HCT116 (cell line): ENCODE results near the gene DENND10. TPM values are rescaled to one million over a fixed set of nuclear protein-coding genes. Genes with fewer than 3 reads are reported as not detected.

ENCODE experiments used
- ATAC-seq: fragments of 200-7000 bp; cut with Tn5 transposase; 2 replicates; pipeline ENCODE4 v1.9.1; 2020; ENCODE audit warnings: mild to moderate bottlenecking, moderate library complexity
- BruUV-seq: library from RNA; stranded (reverse); fragments of 400-500 nt; replicated peaks from 2 replicates; lab custom pipeline; 2021; lab: Mats Ljungman, UMichigan
- CTCF ChIA-PET: fragments of 300-600 bp; sonication (Branson Sonifier 250); formaldehyde crosslinking; loops from one replicate; lab custom pipeline; 2021; ENCODE audit warnings: antibody characterized with exemption; lab: Charles Lee
- POLR2A ChIA-PET: fragments of 300-600, 350-600 bp; sonication (Branson Sonifier 250); formaldehyde crosslinking; loops from one replicate; lab custom pipeline; 2021; ENCODE audit warnings: antibody characterized with exemption; lab: Charles Lee
- RAD21 ChIA-PET, 2 experiments: fragments of 300-600 bp; sonication (Branson Sonifier 250); formaldehyde crosslinking; loops; one replicate each; lab custom pipeline; 2023; ENCODE audit warnings: low total read pairs in 2 of 2; ENCODE audit not compliant: uncharacterized antibody in 2 of 2, unreplicated experiment in 2 of 2, low non-redundant PET in 1 of 2; lab: Charles Lee
- DNase-seq: peaks from one replicate; pipeline ENCODE4 v3.0.0-alpha.2; 2010; ENCODE audit warnings: low read depth, low spot score
- H2AFZ ChIP-seq: fragments of 200-600 bp; shearing (Covaris generic), sonication (generic); 2 replicates; pipeline ENCODE4 v1.6.1; 2017; ENCODE audit warnings: low read depth, mixed run types, mixed read lengths, antibody characterized with exemption, low read length; ENCODE audit not compliant: poor library complexity, severe bottlenecking
- H3K27ac ChIP-seq: 2 replicates; pipeline ENCODE4 v1.5.1; 2012; ENCODE audit warnings: low read depth, low read length
- H3K27me3 ChIP-seq: fragments of 200-600 bp; sonication (generic); 2 replicates; pipeline ENCODE4 v1.6.1; 2016; ENCODE audit warnings: mixed run types, low read length, mixed read lengths; ENCODE audit not compliant: insufficient read depth
- H3K36me3 ChIP-seq, 2 experiments: fragments of 200-500 bp in 1 of 2; fragments of 200-600 bp in 1 of 2; sonication (Bioruptor generic) in 1 of 2; sonication (generic) in 1 of 2; 2 replicates each; pipeline versions ENCODE4 v1.5.1 to v1.6.1; 2014 to 2016; ENCODE audit warnings: low read length in 2 of 2, inconsistent platforms in 1 of 2, mixed read lengths in 1 of 2, mixed run types in 1 of 2; ENCODE audit not compliant: insufficient read depth in 2 of 2, control insufficient read depth in 1 of 2
- H3K4me1 ChIP-seq, 2 experiments: fragments of 200-600 bp in 1 of 2; sonication (generic) in 1 of 2; 2 replicates each; pipeline versions ENCODE4 v1.5.1 to v1.6.1; 2012 to 2017; ENCODE audit warnings: low read length in 2 of 2, inconsistent platforms in 1 of 2, mild to moderate bottlenecking in 1 of 2, mixed read lengths in 1 of 2, mixed run types in 1 of 2, moderate library complexity in 1 of 2; ENCODE audit not compliant: insufficient read depth in 2 of 2, control insufficient read depth in 1 of 2
- H3K4me2 ChIP-seq: fragments of 200-600 bp; sonication (generic); 2 replicates; pipeline ENCODE4 v1.6.1; 2017; ENCODE audit warnings: mixed run types, low read length, mixed read lengths
- H3K4me3 ChIP-seq, 2 experiments: fragments of 200-600 bp in 1 of 2; sonication (generic) in 1 of 2; replicated peaks in 1 of 2; 2 replicates each; pipeline ENCODE4 v1.5.1; 2011 to 2016; ENCODE audit warnings: low read length in 2 of 2, control low read depth in 1 of 2, low read depth in 1 of 2, mild to moderate bottlenecking in 1 of 2, mixed read lengths in 1 of 2, mixed run types in 1 of 2
- H3K79me2 ChIP-seq: fragments of 200-600 bp; sonication (generic); 2 replicates; pipeline ENCODE4 v1.6.1; 2017; ENCODE audit warnings: mild to moderate bottlenecking, mixed run types, low read length, moderate library complexity, mixed read lengths; ENCODE audit not compliant: insufficient read depth
- H3K9ac ChIP-seq: fragments of 200-600 bp; sonication (generic); 2 replicates; pipeline ENCODE4 v1.6.1; 2016; ENCODE audit warnings: low read length, mixed read lengths
- H3K9me2 ChIP-seq: fragments of 200-600 bp; sonication (generic), shearing (Covaris generic); 2 replicates; pipeline ENCODE4 v1.6.1; 2017; ENCODE audit warnings: mixed run types, mild to moderate bottlenecking, moderate library complexity; ENCODE audit not compliant: insufficient read depth
- H3K9me3 ChIP-seq, 2 experiments: fragments of 200-500 bp in 1 of 2; fragments of 200-600 bp in 1 of 2; sonication (Bioruptor generic) in 1 of 2; sonication (generic) in 1 of 2; 2 replicates each; pipeline ENCODE4 v1.6.1; 2014 to 2017; ENCODE audit warnings: low read length in 2 of 2, mixed read lengths in 2 of 2, inconsistent platforms in 1 of 2, low read depth in 1 of 2, mild to moderate bottlenecking in 1 of 2, mixed run types in 1 of 2, moderate library complexity in 1 of 2; ENCODE audit not compliant: control insufficient read depth in 1 of 2, insufficient read depth in 1 of 2
- H4K20me1 ChIP-seq: fragments of 200-600 bp; sonication (generic), shearing (Covaris generic); 2 replicates; pipeline ENCODE4 v1.6.1; 2017; ENCODE audit warnings: mixed run types, mild to moderate bottlenecking, moderate library complexity; ENCODE audit not compliant: insufficient read depth
- CBX3 ChIP-seq: IDR thresholded peaks from 2 replicates; pipeline ENCODE4 v1.6.1; 2012; ENCODE audit warnings: low read depth
- EZH2 ChIP-seq: fragments of 200-600 bp; sonication (generic); IDR thresholded peaks from 2 replicates; pipeline ENCODE4 v1.6.1; 2017; ENCODE audit warnings: antibody characterized with exemption, mixed run types
- FOSL1 ChIP-seq: IDR thresholded peaks from 2 replicates; pipeline ENCODE4 v1.6.1; 2012; ENCODE audit warnings: low read depth
- POLR2AphosphoS5 ChIP-seq: IDR thresholded peaks from 2 replicates; pipeline ENCODE4 v1.6.1; 2011; ENCODE audit warnings: mild to moderate bottlenecking, low read depth, low read length, moderate library complexity
- ZFX ChIP-seq: fragments of 450-650 bp; IDR thresholded peaks from 2 replicates; pipeline ENCODE4 v1.6.1; 2017
- ZNF274 ChIP-seq: fragments of 200-500 bp; sonication (Bioruptor generic); IDR thresholded peaks from 2 replicates; pipeline ENCODE4 v1.6.1; 2014; ENCODE audit warnings: mild to moderate bottlenecking, low read depth, low read length, inconsistent platforms
- intact Hi-C: fragments of 100-400 bp; cut with micrococcal nuclease; formaldehyde crosslinking; loops from 2 replicates; pipeline ENCODE4 v1.10.0; 2022
- total RNA-seq: library from RNA; stranded (reverse); gene quantifications from one replicate; pipeline ENCODE4 v1.2.1, GENCODE V29; 2021; ENCODE audit not compliant: unreplicated experiment
- TF ChIP-seq, protein P1 (sequence below): IDR thresholded peaks from 2 replicates; pipeline ENCODE4 v1.6.1; 2012
- TF ChIP-seq, protein P2 (sequence below): IDR thresholded peaks from 2 replicates; pipeline ENCODE4 v1.6.1; 2012; ENCODE audit warnings: low read depth
- TF ChIP-seq, protein P3 (sequence below): IDR thresholded peaks from 2 replicates; pipeline ENCODE4 v1.6.1; 2011; ENCODE audit warnings: mild to moderate bottlenecking, low read length, moderate library complexity; ENCODE audit not compliant: insufficient replicate concordance; ENCODE audit errors: extremely low read depth

DENND10 gene
- total RNA-seq, 1 experiment from 2014 or later, result 47.5 TPM

DNA sequence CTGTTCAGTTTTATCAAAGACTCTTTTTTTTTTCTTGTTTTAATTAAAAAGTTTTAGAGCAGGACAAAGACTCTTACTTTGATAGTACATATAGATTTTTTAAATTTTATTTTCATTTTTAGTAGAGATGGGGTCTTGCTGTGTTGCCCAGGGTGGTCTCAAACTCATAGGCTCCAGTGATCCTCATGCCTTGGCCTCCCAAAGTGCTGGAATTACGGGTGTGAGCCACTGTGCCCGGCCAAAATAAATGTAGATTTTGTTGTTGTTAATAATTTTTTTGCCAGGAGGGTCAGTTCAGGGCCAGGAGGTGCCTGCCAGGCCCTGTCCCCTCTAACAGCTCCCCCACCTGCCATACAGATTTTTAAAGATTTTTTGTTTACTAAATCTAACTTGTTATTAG lies 17.0 kb downstream of the DENND10 start:
- POLR2A ChIA-PET, result interaction anchor here (0.7 kb wide), 1 partner anchor 285 kb away, joined by 3 read pairs; no protein-coding TSS in a partner anchor
- Histone ChIP-seq H3K9me2 (no peaks in the 10 kb centered on the region), H3K27me3 (no peaks in the 10 kb centered on the region), H2AFZ (no peak overlapping the region), H3K36me3 (peaks cover 11 to 24% of the 10 kb centered on the region in 2 experiments), H3K4me3 (no peak overlapping the region), H3K27ac (no peak overlapping the region), H3K4me1 (peaks cover 4 to 13% of the 10 kb centered on the region in 2 experiments; a peak in 3 of 4 replicates), H3K9ac (no peak overlapping the region), H4K20me1 (no peaks in the 10 kb centered on the region), H3K9me3 (no peaks in the 10 kb centered on the region), H3K4me2 (no peak overlapping the region), H3K79me2 (no peaks in the 10 kb centered on the region)
- ATAC-seq (no peak), DNase-seq (no peak)
- TF ChIP-seq, protein P1, sequence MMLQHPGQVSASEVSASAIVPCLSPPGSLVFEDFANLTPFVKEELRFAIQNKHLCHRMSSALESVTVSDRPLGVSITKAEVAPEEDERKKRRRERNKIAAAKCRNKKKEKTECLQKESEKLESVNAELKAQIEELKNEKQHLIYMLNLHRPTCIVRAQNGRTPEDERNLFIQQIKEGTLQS, result no peak
- TF ChIP-seq ZFX (no peak), EZH2 (no peak), FOSL1 (no peak), ZNF274 (no peak), POLR2AphosphoS5 (no peak), CBX3 (no peak)
- TF ChIP-seq, protein P2, sequence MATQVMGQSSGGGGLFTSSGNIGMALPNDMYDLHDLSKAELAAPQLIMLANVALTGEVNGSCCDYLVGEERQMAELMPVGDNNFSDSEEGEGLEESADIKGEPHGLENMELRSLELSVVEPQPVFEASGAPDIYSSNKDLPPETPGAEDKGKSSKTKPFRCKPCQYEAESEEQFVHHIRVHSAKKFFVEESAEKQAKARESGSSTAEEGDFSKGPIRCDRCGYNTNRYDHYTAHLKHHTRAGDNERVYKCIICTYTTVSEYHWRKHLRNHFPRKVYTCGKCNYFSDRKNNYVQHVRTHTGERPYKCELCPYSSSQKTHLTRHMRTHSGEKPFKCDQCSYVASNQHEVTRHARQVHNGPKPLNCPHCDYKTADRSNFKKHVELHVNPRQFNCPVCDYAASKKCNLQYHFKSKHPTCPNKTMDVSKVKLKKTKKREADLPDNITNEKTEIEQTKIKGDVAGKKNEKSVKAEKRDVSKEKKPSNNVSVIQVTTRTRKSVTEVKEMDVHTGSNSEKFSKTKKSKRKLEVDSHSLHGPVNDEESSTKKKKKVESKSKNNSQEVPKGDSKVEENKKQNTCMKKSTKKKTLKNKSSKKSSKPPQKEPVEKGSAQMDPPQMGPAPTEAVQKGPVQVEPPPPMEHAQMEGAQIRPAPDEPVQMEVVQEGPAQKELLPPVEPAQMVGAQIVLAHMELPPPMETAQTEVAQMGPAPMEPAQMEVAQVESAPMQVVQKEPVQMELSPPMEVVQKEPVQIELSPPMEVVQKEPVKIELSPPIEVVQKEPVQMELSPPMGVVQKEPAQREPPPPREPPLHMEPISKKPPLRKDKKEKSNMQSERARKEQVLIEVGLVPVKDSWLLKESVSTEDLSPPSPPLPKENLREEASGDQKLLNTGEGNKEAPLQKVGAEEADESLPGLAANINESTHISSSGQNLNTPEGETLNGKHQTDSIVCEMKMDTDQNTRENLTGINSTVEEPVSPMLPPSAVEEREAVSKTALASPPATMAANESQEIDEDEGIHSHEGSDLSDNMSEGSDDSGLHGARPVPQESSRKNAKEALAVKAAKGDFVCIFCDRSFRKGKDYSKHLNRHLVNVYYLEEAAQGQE, result no peak
- TF ChIP-seq, protein P3, sequence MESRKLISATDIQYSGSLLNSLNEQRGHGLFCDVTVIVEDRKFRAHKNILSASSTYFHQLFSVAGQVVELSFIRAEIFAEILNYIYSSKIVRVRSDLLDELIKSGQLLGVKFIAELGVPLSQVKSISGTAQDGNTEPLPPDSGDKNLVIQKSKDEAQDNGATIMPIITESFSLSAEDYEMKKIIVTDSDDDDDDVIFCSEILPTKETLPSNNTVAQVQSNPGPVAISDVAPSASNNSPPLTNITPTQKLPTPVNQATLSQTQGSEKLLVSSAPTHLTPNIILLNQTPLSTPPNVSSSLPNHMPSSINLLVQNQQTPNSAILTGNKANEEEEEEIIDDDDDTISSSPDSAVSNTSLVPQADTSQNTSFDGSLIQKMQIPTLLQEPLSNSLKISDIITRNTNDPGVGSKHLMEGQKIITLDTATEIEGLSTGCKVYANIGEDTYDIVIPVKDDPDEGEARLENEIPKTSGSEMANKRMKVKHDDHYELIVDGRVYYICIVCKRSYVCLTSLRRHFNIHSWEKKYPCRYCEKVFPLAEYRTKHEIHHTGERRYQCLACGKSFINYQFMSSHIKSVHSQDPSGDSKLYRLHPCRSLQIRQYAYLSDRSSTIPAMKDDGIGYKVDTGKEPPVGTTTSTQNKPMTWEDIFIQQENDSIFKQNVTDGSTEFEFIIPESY, result no peak
- intact Hi-C loops, result no loop called here
- CTCF ChIA-PET, result no interaction called here
- RAD21 ChIA-PET, result no interaction called here
- no TSS peak for BruUV-seq
